ENCODE results near the gene ACOX2. TPM values are rescaled to one million over a fixed set of nuclear protein-coding genes. Genes with fewer than 3 reads are reported as not detected.

The ACOX2 gene
- total RNA-seq, 1 experiment from 2014 or later: 2.9 TPM

GRCh38 chr3:58559586-58559985 is 22.6 kb upstream of the ACOX2 start:
- DNase-seq: no peak
- Histone ChIP-seq H3K27me3 (ENCODE audit: control insufficient read depth, insufficient read depth, low read length) (no peaks in the 10 kb centered on the region), H3K4me3 (ENCODE audit: insufficient read depth, low read depth, low read length) (no peak overlapping the region), H3K36me3 (replicated peaks; ENCODE audit: control insufficient read depth, insufficient read depth, low read length) (no peaks in the 10 kb centered on the region)

- DNase-seq: no peak
- H3K36me3 ChIP-seq (replicated peaks; ENCODE audit: control insufficient read depth, insufficient read depth, low read length): no peaks in the 10 kb centered on the region
- no peak overlapping the region for H3K4me3 ChIP-seq (ENCODE audit: insufficient read depth, low read depth, low read length)
- H3K27me3 ChIP-seq (ENCODE audit: control insufficient read depth, insufficient read depth, low read length): no peaks in the 10 kb centered on the region
Measured at GRCh38 chr3:58557491-58557890, 20.5 kb upstream of the ACOX2 start.

GRCh38 chr3:58556761-58557221 is 19.8 kb upstream of the ACOX2 start:
- no peak for DNase-seq

GRCh38 chr3:58556001-58556400 is 19.0 kb upstream of the ACOX2 start:
- Histone ChIP-seq H3K36me3 (replicated peaks; ENCODE audit: control insufficient read depth, insufficient read depth, low read length) (no peaks in the 10 kb centered on the region), H3K4me3 (ENCODE audit: insufficient read depth, low read depth, low read length) (no peak overlapping the region), H3K27me3 (ENCODE audit: control insufficient read depth, insufficient read depth, low read length) (no peaks in the 10 kb centered on the region)
- no peak for DNase-seq

More at GRCh38 chr3:58556761-58557221, 19.8 kb upstream of the ACOX2 start:
- Histone ChIP-seq H3K27me3 (ENCODE audit: control insufficient read depth, insufficient read depth, low read length) (no peaks in the 10 kb centered on the region), H3K36me3 (replicated peaks; ENCODE audit: control insufficient read depth, insufficient read depth, low read length) (no peaks in the 10 kb centered on the region), H3K4me3 (ENCODE audit: insufficient read depth, low read depth, low read length) (no peak overlapping the region)

- DNase-seq: no peak
- Histone ChIP-seq H3K4me3 (ENCODE audit: insufficient read depth, low read depth, low read length) (no peak overlapping the region), H3K36me3 (replicated peaks; ENCODE audit: control insufficient read depth, insufficient read depth, low read length) (no peaks in the 10 kb centered on the region), H3K27me3 (ENCODE audit: control insufficient read depth, insufficient read depth, low read length) (no peaks in the 10 kb centered on the region)
Measured at GRCh38 chr3:58555203-58555602, 18.2 kb upstream of the ACOX2 start.

GRCh38 chr3:58553003-58553402 is 16.0 kb upstream of the ACOX2 start:
- Histone ChIP-seq H3K4me3 (ENCODE audit: insufficient read depth, low read depth, low read length) (no peak overlapping the region), H3K27me3 (ENCODE audit: control insufficient read depth, insufficient read depth, low read length) (no peaks in the 10 kb centered on the region), H3K36me3 (replicated peaks; ENCODE audit: control insufficient read depth, insufficient read depth, low read length) (no peaks in the 10 kb centered on the region)
- DNase-seq: no peak

- no peak for DNase-seq
- Histone ChIP-seq H3K27me3 (ENCODE audit: control insufficient read depth, insufficient read depth, low read length) (no peaks in the 10 kb centered on the region), H3K4me3 (ENCODE audit: insufficient read depth, low read depth, low read length) (no peak overlapping the region), H3K36me3 (replicated peaks; ENCODE audit: control insufficient read depth, insufficient read depth, low read length) (no peaks in the 10 kb centered on the region)
Measured at GRCh38 chr3:58551636-58552180, 14.7 kb upstream of the ACOX2 start.

- DNase-seq: no peak
- no peaks in the 10 kb centered on the region for H3K27me3 ChIP-seq (ENCODE audit: control insufficient read depth, insufficient read depth, low read length)
- H3K4me3 ChIP-seq (ENCODE audit: insufficient read depth, low read depth, low read length): no peak overlapping the region
- H3K36me3 ChIP-seq (replicated peaks; ENCODE audit: control insufficient read depth, insufficient read depth, low read length): no peaks in the 10 kb centered on the region
Measured at GRCh38 chr3:58544541-58544940, 7.6 kb upstream of the ACOX2 start.

- H3K27me3 ChIP-seq (ENCODE audit: control insufficient read depth, insufficient read depth, low read length): no peaks in the 10 kb centered on the region
- no peak overlapping the region for H3K4me3 ChIP-seq (ENCODE audit: insufficient read depth, low read depth, low read length)
- DNase-seq: no peak
- H3K36me3 ChIP-seq (replicated peaks; ENCODE audit: control insufficient read depth, insufficient read depth, low read length): no peaks in the 10 kb centered on the region
Measured at GRCh38 chr3:58540176-58540858, 3.3 kb upstream of the ACOX2 start.

- DNase-seq: no peak
- H3K36me3 ChIP-seq (replicated peaks; ENCODE audit: control insufficient read depth, insufficient read depth, low read length): no peaks in the 10 kb centered on the region
- H3K27me3 ChIP-seq (ENCODE audit: control insufficient read depth, insufficient read depth, low read length): no peaks in the 10 kb centered on the region
- no peak overlapping the region for H3K4me3 ChIP-seq (ENCODE audit: insufficient read depth, low read depth, low read length)
Measured at GRCh38 chr3:58539626-58540025, 2.6 kb upstream of the ACOX2 start.

- Histone ChIP-seq H3K36me3 (replicated peaks; ENCODE audit: control insufficient read depth, insufficient read depth, low read length) (no peaks in the 10 kb centered on the region), H3K27me3 (ENCODE audit: control insufficient read depth, insufficient read depth, low read length) (no peaks in the 10 kb centered on the region), H3K4me3 (ENCODE audit: insufficient read depth, low read depth, low read length) (no peak overlapping the region)
- DNase-seq: no peak
Measured at GRCh38 chr3:58537412-58538301, 667 bp upstream of the ACOX2 start.

- H3K36me3 ChIP-seq (replicated peaks; ENCODE audit: control insufficient read depth, insufficient read depth, low read length): no peaks in the 10 kb centered on the region
- no peaks in the 10 kb centered on the region for H3K27me3 ChIP-seq (ENCODE audit: control insufficient read depth, insufficient read depth, low read length)
- no peak overlapping the region for H3K4me3 ChIP-seq (ENCODE audit: insufficient read depth, low read depth, low read length)
- DNase-seq: no peak
Measured at GRCh38 chr3:58535531-58536500, 1.2 kb downstream of the ACOX2 start.

GRCh38 chr3:58534592-58535494 is 2.1 kb downstream of the ACOX2 start:
- H3K27me3 ChIP-seq (ENCODE audit: control insufficient read depth, insufficient read depth, low read length): no peaks in the 10 kb centered on the region
- H3K36me3 ChIP-seq (replicated peaks; ENCODE audit: control insufficient read depth, insufficient read depth, low read length): no peaks in the 10 kb centered on the region
- no peak overlapping the region for H3K4me3 ChIP-seq (ENCODE audit: insufficient read depth, low read depth, low read length)
- DNase-seq: no peak
